Naive thymus-derived CD8-positive, alpha-beta T cell (primary cell): ENCODE measurements around the gene GEMIN5. TPM values are rescaled to one million over a fixed set of nuclear protein-coding genes. Genes with fewer than 3 reads are reported as not detected.
"Not testable (repeated sequence)": the region's sequence is repeated elsewhere in the genome, so short reads cannot be mapped to it uniquely, and the experiment has no call there.

Source experiments
- ATAC-seq, 2 donors: fragments of 150-1000 bp; cut with Tn5 transposase in 1 of 2; sonication (Bioruptor Pico), chemical (Tn5 transposase) in 1 of 2; 1 replicate in 1 of 2; 2 replicates in 1 of 2; pipeline ENCODE4 v1.10.0; 2021; ENCODE audit warnings: mild to moderate bottlenecking in 2 of 2, moderate library complexity in 2 of 2
- POLR2A ChIA-PET: fragments of 350-600 bp; sonication (Branson Sonifier 250); formaldehyde crosslinking; loops from one replicate; lab custom pipeline; 2021; ENCODE audit warnings: antibody characterized with exemption; lab: Charles Lee
- DNase-seq, 10 donors: peaks; one replicate each; pipeline versions ENCODE4 v3.0.0 to v3.0.0-alpha.2; 2020 to 2022
- H3K27ac Mint-ChIP-seq, 10 donors: one replicate each; pipeline ENCODE4 v1.8.0; 2020 to 2022; ENCODE audit warnings: mild to moderate bottlenecking in 10 of 10, mixed read lengths in 10 of 10, moderate library complexity in 4 of 10, inconsistent platforms in 1 of 10
- H3K27me3 Mint-ChIP-seq, 5 donors: one replicate each; pipeline ENCODE4 v1.8.0; 2021 to 2022; ENCODE audit warnings: mixed read lengths in 5 of 5
- H3K36me3 Mint-ChIP-seq, 3 donors: one replicate each; pipeline ENCODE4 v1.8.0; 2020 to 2022; ENCODE audit warnings: mixed read lengths in 3 of 3, mild to moderate bottlenecking in 2 of 3, inconsistent platforms in 1 of 3
- H3K4me1 Mint-ChIP-seq, 4 donors: one replicate each; pipeline ENCODE4 v1.8.0; 2021 to 2022; ENCODE audit warnings: mixed read lengths in 4 of 4
- H3K4me3 Mint-ChIP-seq, 10 donors: one replicate each; pipeline ENCODE4 v1.8.0; 2020 to 2022; ENCODE audit warnings: mild to moderate bottlenecking in 10 of 10, mixed read lengths in 10 of 10, moderate library complexity in 6 of 10, inconsistent platforms in 1 of 10
- H3K9me3 Mint-ChIP-seq, 9 donors: one replicate each; pipeline ENCODE4 v1.8.0; 2020 to 2022; ENCODE audit warnings: mixed read lengths in 9 of 9, mild to moderate bottlenecking in 3 of 9, inconsistent platforms in 1 of 9, moderate library complexity in 1 of 9
- polyA plus RNA-seq, 3 donors: library from polyadenylated mRNA; unstranded; fragments of 300-500 nt; fragmentation: Illumina TruSeq; gene quantifications; one replicate each; pipeline ENCODE4 v1.2.3, GENCODE V29; 2021
- total RNA-seq, 8 experiments: library from RNA in 2 of 8; stranded (reverse) in 2 of 8; gene quantifications; one replicate each; pipeline ENCODE4 v1.2.3 and lab custom pipeline; 2021 to 2026

Gene GEMIN5
- total and polyA plus RNA-seq, 5 experiments from 2014 or later: 6.2 to 18.7 (median 10.5) TPM

GRCh38 chr5:154937186-154937717 is 759 bp downstream of the GEMIN5 start:
- Mint-ChIP-seq H3K9me3 (no peaks in the 10 kb centered on the region), H3K27me3 (peaks cover 0 to 4% (median 0%) of the 10 kb centered on the region in 5 donors), H3K4me1 (peaks cover 23 to 61% (median 57%) of the 10 kb centered on the region in 4 donors), H3K27ac (peak overlapping the region in 7 of 10 donors; percentile 49 to 94 (median 85)), H3K36me3 (peaks cover 7 to 27% (median 9%) of the 10 kb centered on the region in 3 donors), H3K4me3 (peak overlapping the region; percentile 86 to 93 (median 90))
- ATAC-seq: no peak
- POLR2A ChIA-PET: interaction anchor here (1.1 to 1.7 kb wide), 2 partner anchors 35 to 80 kb away, joined by 3 to 6 read pairs; no protein-coding TSS in a partner anchor
- no peak for DNase-seq

- H3K27me3 Mint-ChIP-seq: no peaks in the 10 kb centered on the region
- POLR2A ChIA-PET: no interaction called here
- no peak overlapping the region for H3K4me3 Mint-ChIP-seq
- peaks cover 12 to 44% (median 16%) of the 10 kb centered on the region in 3 donors for H3K36me3 Mint-ChIP-seq
- DNase-seq: no peak
- no peak for ATAC-seq
- H3K27ac Mint-ChIP-seq: peak overlapping the region in 1 of 10 donors; percentile 2
- peaks cover 19 to 44% (median 39%) of the 10 kb centered on the region in 4 donors for H3K4me1 Mint-ChIP-seq
- no peaks in the 10 kb centered on the region for H3K9me3 Mint-ChIP-seq
Measured at GRCh38 chr5:154934881-154935280, 3.1 kb downstream of the GEMIN5 start.

GRCh38 chr5:154933537-154933936 is 4.5 kb downstream of the GEMIN5 start:
- Mint-ChIP-seq H3K4me1 (peaks cover 13 to 34% (median 31%) of the 10 kb centered on the region in 4 donors), H3K36me3 (peaks cover 12 to 57% (median 16%) of the 10 kb centered on the region in 3 donors), H3K27me3 (no peaks in the 10 kb centered on the region), H3K27ac (peak overlapping the region in 1 of 10 donors; percentile 26), H3K9me3 (no peaks in the 10 kb centered on the region), H3K4me3 (peak overlapping the region in 1 of 10 donors; percentile 16)
- DNase-seq (no peak), ATAC-seq (no peak)
- POLR2A ChIA-PET: no interaction called here

GRCh38 chr5:154923441-154924430 is 14.3 kb downstream of the GEMIN5 start:
- Mint-ChIP-seq H3K4me3 (no peak overlapping the region), H3K27ac (no peak overlapping the region), H3K4me1 (no peaks in the 10 kb centered on the region), H3K27me3 (no peaks in the 10 kb centered on the region), H3K36me3 (peaks cover 0 to 91% (median 31%) of the 10 kb centered on the region in 3 donors), H3K9me3 (no peaks in the 10 kb centered on the region)
- POLR2A ChIA-PET: no interaction called here
- DNase-seq: no peak
- ATAC-seq: no peak

GRCh38 chr5:154917757-154918156 is 20.3 kb downstream of the GEMIN5 start:
- H3K9me3 Mint-ChIP-seq: no peaks in the 10 kb centered on the region
- no peaks in the 10 kb centered on the region for H3K27me3 Mint-ChIP-seq
- no peaks in the 10 kb centered on the region for H3K4me1 Mint-ChIP-seq
- POLR2A ChIA-PET: no interaction called here
- H3K27ac Mint-ChIP-seq: no peak overlapping the region
- ATAC-seq: no peak
- no peak overlapping the region for H3K4me3 Mint-ChIP-seq
- peaks cover 0 to 75% (median 23%) of the 10 kb centered on the region in 3 donors for H3K36me3 Mint-ChIP-seq
- DNase-seq: no peak

- Mint-ChIP-seq H3K27ac (no peak overlapping the region), H3K27me3 (no peaks in the 10 kb centered on the region), H3K9me3 (no peaks in the 10 kb centered on the region), H3K36me3 (peaks cover 0 to 80% (median 26%) of the 10 kb centered on the region in 3 donors), H3K4me3 (no peak overlapping the region), H3K4me1 (no peaks in the 10 kb centered on the region)
- no peak for DNase-seq
- no peak for ATAC-seq
- POLR2A ChIA-PET: interaction anchor here (1.2 kb wide), 1 partner anchor 17 kb away, joined by 5 read pairs; no protein-coding TSS in a partner anchor
Measured at GRCh38 chr5:154916874-154917273, 21.1 kb downstream of the GEMIN5 start.

- H3K36me3 Mint-ChIP-seq: peaks cover 15 to 94% (median 25%) of the 10 kb centered on the region in 3 donors
- POLR2A ChIA-PET, DNase-seq, ATAC-seq, H3K27me3 Mint-ChIP-seq, H3K4me3 Mint-ChIP-seq, H3K4me1 Mint-ChIP-seq, H3K9me3 Mint-ChIP-seq: not testable (repeated sequence)
- H3K27ac Mint-ChIP-seq: peak overlapping the region in 1 of 10 donors; percentile 4
Measured at GRCh38 chr5:154905601-154906000, 32.4 kb downstream of the GEMIN5 start.

GRCh38 chr5:154901913-154902312 is 36.1 kb downstream of the GEMIN5 start:
- DNase-seq (no peak), ATAC-seq (no peak)
- POLR2A ChIA-PET: interaction anchor here (0.6 to 0.9 kb wide), 2 partner anchors 12 to 36 kb away, joined by 3 to 4 read pairs; partner anchors contain the start of gene GEMIN5
- Mint-ChIP-seq H3K4me1 (no peaks in the 10 kb centered on the region), H3K27ac (no peak overlapping the region), H3K4me3 (no peak overlapping the region), H3K36me3 (peaks cover 15 to 97% (median 42%) of the 10 kb centered on the region in 3 donors), H3K9me3 (no peaks in the 10 kb centered on the region), H3K27me3 (no peaks in the 10 kb centered on the region)

GRCh38 chr5:154901276-154901675 is 36.7 kb downstream of the GEMIN5 start:
- H3K27ac Mint-ChIP-seq: no peak overlapping the region
- no peaks in the 10 kb centered on the region for H3K9me3 Mint-ChIP-seq
- H3K4me3 Mint-ChIP-seq: no peak overlapping the region
- ATAC-seq: no peak
- peaks cover 15 to 97% (median 47%) of the 10 kb centered on the region in 3 donors for H3K36me3 Mint-ChIP-seq
- POLR2A ChIA-PET: interaction anchor here (0.6 to 0.9 kb wide), 2 partner anchors 11 to 36 kb away, joined by 3 to 4 read pairs; partner anchors contain the start of gene GEMIN5
- no peaks in the 10 kb centered on the region for H3K4me1 Mint-ChIP-seq
- DNase-seq: no peak
- H3K27me3 Mint-ChIP-seq: no peaks in the 10 kb centered on the region

- POLR2A ChIA-PET: interaction anchor here (0.7 to 2.0 kb wide), 2 partner anchors 17 to 145 kb away, joined by 4 to 5 read pairs; partner anchors contain the start of gene LARP1
- Mint-ChIP-seq H3K9me3 (no peaks in the 10 kb centered on the region), H3K27me3 (no peaks in the 10 kb centered on the region), H3K36me3 (peaks cover 15 to 97% (median 58%) of the 10 kb centered on the region in 3 donors), H3K4me1 (no peaks in the 10 kb centered on the region), H3K27ac (peak overlapping the region in 1 of 10 donors; percentile 24), H3K4me3 (no peak overlapping the region)
- no peak for DNase-seq
- no peak for ATAC-seq
Measured at GRCh38 chr5:154900066-154900465, 37.9 kb downstream of the GEMIN5 start.

- H3K27me3 Mint-ChIP-seq: no peaks in the 10 kb centered on the region
- H3K4me1 Mint-ChIP-seq: no peaks in the 10 kb centered on the region
- ATAC-seq: no peak
- peaks cover 11 to 95% (median 56%) of the 10 kb centered on the region in 3 donors for H3K36me3 Mint-ChIP-seq
- POLR2A ChIA-PET: interaction anchor here (0.7 to 2.0 kb wide), 2 partner anchors 17 to 144 kb away, joined by 4 to 5 read pairs; partner anchors contain the start of gene LARP1
- DNase-seq: no peak
- no peak overlapping the region for H3K4me3 Mint-ChIP-seq
- H3K27ac Mint-ChIP-seq: peak overlapping the region in 1 of 10 donors; percentile 71
- no peaks in the 10 kb centered on the region for H3K9me3 Mint-ChIP-seq
Measured at GRCh38 chr5:154899151-154899816, 38.7 kb downstream of the GEMIN5 start.

- peak overlapping the region in 1 of 10 donors; percentile 45 for H3K27ac Mint-ChIP-seq
- POLR2A ChIA-PET: no interaction called here
- DNase-seq (no peak), ATAC-seq (no peak)
- H3K4me3 Mint-ChIP-seq: no peak overlapping the region
- H3K36me3 Mint-ChIP-seq: peaks cover 7 to 98% (median 58%) of the 10 kb centered on the region in 3 donors
- no peaks in the 10 kb centered on the region for H3K27me3 Mint-ChIP-seq
- H3K9me3 Mint-ChIP-seq: no peaks in the 10 kb centered on the region
- no peaks in the 10 kb centered on the region for H3K4me1 Mint-ChIP-seq
Measured at GRCh38 chr5:154898210-154898609, 39.8 kb downstream of the GEMIN5 start.
